ENCODE results near the gene CLEC16A.

Gene CLEC16A

DNA sequence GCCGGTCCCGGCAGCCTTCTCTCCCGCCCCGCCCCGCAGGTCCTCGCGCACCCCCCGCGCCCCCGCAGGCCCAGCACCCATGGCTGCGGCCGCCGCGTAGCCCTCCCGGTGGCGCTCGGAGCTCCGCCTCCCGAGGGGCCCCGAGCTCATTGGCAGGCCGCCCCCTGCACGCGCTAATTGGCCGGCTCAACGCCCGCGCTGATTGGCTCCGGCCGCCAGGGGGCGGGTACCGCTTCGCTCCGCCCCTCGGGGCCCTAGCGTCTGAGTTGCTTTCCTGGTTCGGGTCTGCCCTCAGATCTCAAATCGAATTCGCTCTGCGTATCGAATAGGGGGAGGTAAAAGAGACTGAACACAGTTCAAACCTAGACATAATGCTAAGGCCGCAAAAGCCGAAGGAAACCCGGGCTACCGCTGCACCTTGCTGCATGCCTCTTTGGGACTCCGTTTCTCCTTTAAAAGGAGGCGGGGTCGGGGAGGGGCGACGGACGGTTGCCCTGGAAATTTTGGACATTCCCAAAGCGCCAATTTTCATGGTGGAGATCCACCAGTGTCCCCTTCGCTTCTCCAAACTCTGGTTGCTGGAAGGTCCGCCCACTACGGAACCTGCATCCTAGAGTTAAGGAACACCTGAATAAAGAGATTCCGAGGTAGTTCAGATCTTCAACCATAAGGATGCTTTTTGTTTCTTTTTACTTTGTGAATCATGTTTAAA is 1.9 kb upstream of the CLEC16A start, which contains the start of gene DEXI:
TSS of gene DEXI (minus strand) at position 117 of the 712 bp plus-strand sequence. CDS start 463 bp downstream, outside the sequence.
- peaks cover 24% of the 10 kb centered on the region for H3K4me1 ChIP-seq (ENCODE audit: insufficient read depth, low read length)
- H3K27ac ChIP-seq (ENCODE audit: low read length): no peak within 1 kb of the TSS
- no peaks in the 10 kb centered on the region for H3K9me3 ChIP-seq (ENCODE audit: insufficient read depth, low read depth, low read length)
- peak within 1 kb of the TSS; percentile 84 for H3K9ac ChIP-seq (ENCODE audit: low read depth, low read length)
- peak within 1 kb of the TSS; percentile 93 for H3K4me3 ChIP-seq (ENCODE audit: low read length)
- peaks cover 19% of the 10 kb centered on the region for H3K27me3 ChIP-seq (ENCODE audit: insufficient read depth, low read length)
- peaks cover 11% of the 10 kb centered on the region; the same call in 1 of the 2 replicates for H3K36me3 ChIP-seq (ENCODE audit: insufficient read depth, low read depth, low read length)

DNA sequence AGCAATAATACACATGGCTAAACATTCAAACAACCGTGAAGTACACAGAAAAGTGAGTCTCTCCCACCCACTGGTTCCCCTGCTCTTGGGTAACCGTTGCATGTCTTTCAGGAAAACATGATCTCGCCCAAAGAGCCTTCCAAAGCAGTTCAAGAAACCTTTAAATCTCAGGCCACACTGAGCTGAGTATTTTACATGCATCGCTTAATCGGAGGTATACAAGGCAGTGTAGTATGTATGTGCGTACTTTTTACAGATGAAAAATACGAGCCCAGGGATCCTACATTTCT is 1.4 kb upstream of the CLEC16A start:
- no peaks in the 10 kb centered on the region for H3K9me3 ChIP-seq (ENCODE audit: insufficient read depth, low read depth, low read length)
- H3K27me3 ChIP-seq (ENCODE audit: insufficient read depth, low read length): peaks cover 19% of the 10 kb centered on the region
- H3K4me3 ChIP-seq (ENCODE audit: low read length): peak overlapping the region; percentile 93; the same call in 1 of the 2 replicates
- peaks cover 11% of the 10 kb centered on the region; the same call in 1 of the 2 replicates for H3K36me3 ChIP-seq (ENCODE audit: insufficient read depth, low read depth, low read length)
- peaks cover 24% of the 10 kb centered on the region for H3K4me1 ChIP-seq (ENCODE audit: insufficient read depth, low read length)
- no peak overlapping the region for H3K27ac ChIP-seq (ENCODE audit: low read length)
- peak overlapping the region; percentile 84; the same call in 1 of the 2 replicates for H3K9ac ChIP-seq (ENCODE audit: low read depth, low read length)

DNA sequence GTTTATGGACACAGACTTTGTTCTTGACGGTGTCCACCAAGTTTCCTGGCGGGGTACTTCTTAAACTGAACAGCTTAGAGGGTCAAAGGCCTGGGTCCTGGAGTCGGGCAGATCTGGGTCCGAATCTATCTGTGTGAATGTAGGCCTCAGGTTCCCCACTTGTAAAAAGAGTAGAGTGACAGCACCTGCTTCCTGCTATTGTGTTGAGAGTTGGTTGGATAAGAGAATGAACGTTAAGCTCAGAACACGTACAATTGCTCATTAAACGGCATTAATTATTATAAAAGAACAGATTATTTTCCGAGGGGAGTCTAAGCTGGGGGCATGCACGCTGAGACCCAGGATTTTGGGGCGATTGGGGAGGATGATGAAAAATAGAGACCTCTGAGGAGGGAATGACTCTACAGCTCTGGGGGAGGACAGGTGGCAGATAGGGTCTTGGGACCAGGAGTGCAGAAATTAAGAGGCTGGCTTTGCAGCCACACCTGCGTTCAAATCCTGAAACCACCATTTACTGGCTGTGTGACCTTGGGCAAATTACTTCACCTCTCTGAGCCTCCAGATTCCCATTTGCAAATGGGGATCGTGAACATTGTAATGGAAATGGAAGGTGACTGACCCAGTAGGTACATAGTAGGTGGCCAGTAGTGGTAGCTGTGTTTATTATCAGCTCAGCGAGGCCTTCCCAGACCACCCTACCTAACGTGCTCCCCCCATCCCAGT is 862 bp downstream of the CLEC16A start:
- peak overlapping the region; percentile 26; the same call in 1 of the 2 replicates for H3K9ac ChIP-seq (ENCODE audit: low read depth, low read length)
- H3K9me3 ChIP-seq (ENCODE audit: insufficient read depth, low read depth, low read length): no peaks in the 10 kb centered on the region
- no peaks in the 10 kb centered on the region for H3K36me3 ChIP-seq (ENCODE audit: insufficient read depth, low read depth, low read length)
- H3K4me1 ChIP-seq (ENCODE audit: insufficient read depth, low read length): peaks cover 40% of the 10 kb centered on the region
- H3K27ac ChIP-seq (ENCODE audit: low read length): no peak overlapping the region
- peaks cover 19% of the 10 kb centered on the region for H3K27me3 ChIP-seq (ENCODE audit: insufficient read depth, low read length)
- H3K4me3 ChIP-seq (ENCODE audit: low read length): peak overlapping the region; percentile 69

DNA sequence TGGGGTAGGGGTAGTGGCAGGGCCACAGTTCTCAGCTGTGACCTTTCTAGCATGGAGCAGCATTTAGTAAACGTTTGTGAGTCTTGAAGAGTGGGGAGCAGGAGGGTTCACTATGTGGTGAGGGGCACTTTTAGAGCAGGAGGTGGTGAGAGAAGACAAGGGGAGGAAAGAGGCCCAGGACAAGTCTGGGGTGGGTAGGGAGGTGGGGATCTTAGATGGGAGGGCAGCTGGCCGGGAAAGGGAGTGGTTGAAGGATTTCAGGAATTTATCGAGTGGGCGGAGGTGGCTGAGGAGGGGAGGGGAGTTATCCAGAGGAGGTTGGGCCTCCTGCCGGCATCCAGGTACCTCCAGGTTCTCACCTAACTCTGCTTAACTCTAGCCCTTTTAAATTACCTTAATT is 1.9 kb downstream of the CLEC16A start:
- Histone ChIP-seq H3K27ac (ENCODE audit: low read length) (no peak overlapping the region), H3K27me3 (ENCODE audit: insufficient read depth, low read length) (peaks cover 12% of the 10 kb centered on the region), H3K4me3 (ENCODE audit: low read length) (0 out of 2 replicates have a peak overlapping the region, but pooled peaks have one; percentile 41), H3K36me3 (ENCODE audit: insufficient read depth, low read depth, low read length) (no peaks in the 10 kb centered on the region), H3K9me3 (ENCODE audit: insufficient read depth, low read depth, low read length) (no peaks in the 10 kb centered on the region), H3K4me1 (ENCODE audit: insufficient read depth, low read length) (peaks cover 44% of the 10 kb centered on the region), H3K9ac (ENCODE audit: low read depth, low read length) (no peak overlapping the region)

DNA sequence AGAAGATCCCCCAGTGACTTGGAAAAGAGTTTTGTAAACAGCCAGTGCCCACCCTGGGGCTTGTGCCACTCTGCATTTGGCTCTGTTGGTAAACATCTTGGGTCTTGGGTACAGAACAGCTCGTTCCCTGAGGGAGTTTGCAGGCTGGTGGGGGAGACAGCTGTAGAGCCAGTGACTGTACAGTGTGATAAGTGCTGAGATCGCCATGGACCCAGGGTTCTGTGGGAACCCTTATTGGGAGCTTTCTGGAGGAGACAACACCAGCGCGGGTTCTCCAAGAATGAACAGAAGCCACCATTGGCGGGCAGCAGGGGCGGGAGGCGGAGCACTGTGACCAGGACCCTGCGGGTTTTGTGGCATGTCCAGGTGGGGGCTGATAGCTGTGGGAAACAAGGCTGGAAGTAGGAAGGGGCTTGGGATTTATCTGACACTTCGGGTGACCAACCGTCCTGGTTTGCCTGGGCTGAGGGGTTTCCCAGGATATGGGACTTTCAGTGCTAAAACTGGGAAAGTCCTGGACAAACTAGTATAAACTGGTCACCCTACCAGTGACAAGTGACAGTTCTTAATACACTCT is 2.9 kb downstream of the CLEC16A start:
- Histone ChIP-seq H3K9ac (ENCODE audit: low read depth, low read length) (no peak overlapping the region), H3K9me3 (ENCODE audit: insufficient read depth, low read depth, low read length) (no peaks in the 10 kb centered on the region), H3K4me1 (ENCODE audit: insufficient read depth, low read length) (peaks cover 48% of the 10 kb centered on the region), H3K27me3 (ENCODE audit: insufficient read depth, low read length) (peaks cover 9% of the 10 kb centered on the region), H3K27ac (ENCODE audit: low read length) (no peak overlapping the region), H3K4me3 (ENCODE audit: low read length) (peak overlapping the region; percentile 41; the same call in 1 of the 2 replicates), H3K36me3 (ENCODE audit: insufficient read depth, low read depth, low read length) (no peaks in the 10 kb centered on the region)

DNA sequence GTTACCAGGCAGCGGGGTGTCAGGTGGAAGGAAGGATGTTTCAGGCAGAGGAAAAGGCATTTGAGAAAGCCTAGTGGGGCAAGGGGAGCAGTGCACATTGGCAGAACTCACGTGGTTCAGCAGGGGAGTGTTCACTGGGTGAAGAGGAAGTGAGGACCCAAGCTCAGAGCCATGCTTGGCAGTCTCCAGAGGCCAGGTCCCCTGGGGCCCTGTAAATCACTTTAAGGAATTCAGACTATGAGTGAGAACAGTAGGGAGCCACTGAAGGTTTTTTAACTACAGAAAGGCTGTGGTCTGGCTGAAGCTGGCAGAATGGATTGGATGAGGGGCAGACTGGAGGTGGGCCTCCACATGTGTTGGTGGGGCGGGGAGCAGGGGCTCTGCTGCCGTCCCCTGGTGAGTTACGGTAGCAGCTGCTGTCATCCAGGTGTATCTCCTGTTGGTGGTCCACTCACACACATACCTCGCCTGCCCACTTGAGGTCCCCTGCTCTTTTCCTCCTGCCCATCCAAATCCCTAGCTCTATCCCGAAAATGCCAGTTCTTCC is 5.1 kb downstream of the CLEC16A start:
- Histone ChIP-seq H3K4me3 (ENCODE audit: low read length) (peak overlapping the region; percentile 33; the same call in 1 of the 2 replicates), H3K9ac (ENCODE audit: low read depth, low read length) (no peak overlapping the region), H3K27ac (ENCODE audit: low read length) (no peak overlapping the region), H3K36me3 (ENCODE audit: insufficient read depth, low read depth, low read length) (no peaks in the 10 kb centered on the region), H3K4me1 (ENCODE audit: insufficient read depth, low read length) (peaks cover 43% of the 10 kb centered on the region), H3K9me3 (ENCODE audit: insufficient read depth, low read depth, low read length) (no peaks in the 10 kb centered on the region), H3K27me3 (ENCODE audit: insufficient read depth, low read length) (no peaks in the 10 kb centered on the region)

DNA sequence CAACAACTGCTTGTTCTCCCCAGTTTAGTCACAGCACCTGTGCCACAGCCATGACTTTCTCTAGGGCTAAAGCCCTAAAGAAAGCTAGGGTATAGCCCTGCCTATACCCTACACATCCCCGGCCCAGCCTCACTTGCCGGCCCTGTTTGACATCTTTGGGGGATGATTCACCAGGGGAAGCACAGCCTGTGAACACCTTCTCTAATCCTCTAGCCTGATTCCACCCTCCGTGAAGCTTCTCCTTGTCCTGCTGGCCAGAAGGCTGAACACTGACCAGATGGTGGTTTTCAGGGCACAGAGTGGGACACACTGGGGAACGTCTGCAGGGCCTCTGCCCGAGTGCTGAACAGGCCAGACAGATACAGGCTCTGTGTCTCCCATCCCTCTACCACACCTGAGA is 6.0 kb downstream of the CLEC16A start:
- Histone ChIP-seq H3K27ac (ENCODE audit: low read length) (no peak overlapping the region), H3K9ac (ENCODE audit: low read depth, low read length) (no peak overlapping the region), H3K36me3 (ENCODE audit: insufficient read depth, low read depth, low read length) (no peaks in the 10 kb centered on the region), H3K4me1 (ENCODE audit: insufficient read depth, low read length) (peaks cover 43% of the 10 kb centered on the region), H3K4me3 (ENCODE audit: low read length) (no peak overlapping the region), H3K27me3 (ENCODE audit: insufficient read depth, low read length) (no peaks in the 10 kb centered on the region), H3K9me3 (ENCODE audit: insufficient read depth, low read depth, low read length) (no peaks in the 10 kb centered on the region)

DNA sequence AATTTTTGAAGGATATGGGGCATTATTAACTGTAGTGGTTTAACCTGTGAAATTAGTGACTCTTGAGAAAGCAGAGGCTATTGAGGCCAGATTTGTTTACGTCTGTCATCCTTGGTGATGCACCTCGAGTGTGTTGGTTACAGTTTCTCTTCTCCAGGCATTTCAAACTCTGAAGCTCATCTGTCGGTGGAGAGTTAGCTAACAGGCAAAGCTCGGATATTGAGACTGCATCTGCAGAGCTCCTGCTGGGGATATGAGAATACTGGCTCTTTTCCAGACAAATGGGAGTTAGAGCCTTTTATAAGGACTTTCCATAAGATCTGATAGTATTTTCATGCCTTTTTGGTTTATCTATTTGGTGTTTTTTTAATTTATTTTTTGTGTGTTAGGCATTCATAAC is 6.7 kb downstream of the CLEC16A start:
- Histone ChIP-seq H3K4me1 (ENCODE audit: insufficient read depth, low read length) (peaks cover 40% of the 10 kb centered on the region), H3K9me3 (ENCODE audit: insufficient read depth, low read depth, low read length) (no peaks in the 10 kb centered on the region), H3K36me3 (ENCODE audit: insufficient read depth, low read depth, low read length) (no peaks in the 10 kb centered on the region)

DNA sequence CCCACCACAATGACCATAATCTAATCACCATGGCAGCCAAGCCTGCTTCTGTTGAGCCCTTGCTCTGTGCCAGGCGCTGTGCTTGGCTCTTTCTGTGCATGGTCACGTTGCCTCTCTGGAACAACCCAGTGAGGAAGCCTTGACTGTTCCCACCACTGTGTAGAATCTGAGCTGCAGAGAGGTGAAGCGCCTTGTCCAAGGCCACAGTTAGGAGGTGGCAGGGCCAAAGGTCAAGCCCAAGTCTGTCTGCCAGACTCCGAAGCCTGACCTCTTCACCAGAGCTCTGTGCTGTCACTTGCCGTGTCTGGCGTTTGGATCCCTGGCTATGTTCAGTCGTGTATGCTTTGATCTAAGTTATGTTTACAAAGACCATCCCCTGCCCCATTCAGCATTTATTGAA is 10.5 kb downstream of the CLEC16A start:
- Histone ChIP-seq H3K4me1 (ENCODE audit: insufficient read depth, low read length) (peaks cover 16% of the 10 kb centered on the region), H3K9me3 (ENCODE audit: insufficient read depth, low read depth, low read length) (no peaks in the 10 kb centered on the region), H3K36me3 (ENCODE audit: insufficient read depth, low read depth, low read length) (no peaks in the 10 kb centered on the region; the same call in 1 of the 2 replicates), H3K27me3 (ENCODE audit: insufficient read depth, low read length) (no peaks in the 10 kb centered on the region), H3K9ac (ENCODE audit: low read depth, low read length) (no peak overlapping the region), H3K4me3 (ENCODE audit: low read length) (no peak overlapping the region), H3K27ac (ENCODE audit: low read length) (no peak overlapping the region)

More for the DNA sequence above, 6.7 kb downstream of the CLEC16A start:
- Histone ChIP-seq H3K27me3 (ENCODE audit: insufficient read depth, low read length) (no peaks in the 10 kb centered on the region), H3K4me3 (ENCODE audit: low read length) (no peak overlapping the region), H3K9ac (ENCODE audit: low read depth, low read length) (no peak overlapping the region), H3K27ac (ENCODE audit: low read length) (no peak overlapping the region)

DNA sequence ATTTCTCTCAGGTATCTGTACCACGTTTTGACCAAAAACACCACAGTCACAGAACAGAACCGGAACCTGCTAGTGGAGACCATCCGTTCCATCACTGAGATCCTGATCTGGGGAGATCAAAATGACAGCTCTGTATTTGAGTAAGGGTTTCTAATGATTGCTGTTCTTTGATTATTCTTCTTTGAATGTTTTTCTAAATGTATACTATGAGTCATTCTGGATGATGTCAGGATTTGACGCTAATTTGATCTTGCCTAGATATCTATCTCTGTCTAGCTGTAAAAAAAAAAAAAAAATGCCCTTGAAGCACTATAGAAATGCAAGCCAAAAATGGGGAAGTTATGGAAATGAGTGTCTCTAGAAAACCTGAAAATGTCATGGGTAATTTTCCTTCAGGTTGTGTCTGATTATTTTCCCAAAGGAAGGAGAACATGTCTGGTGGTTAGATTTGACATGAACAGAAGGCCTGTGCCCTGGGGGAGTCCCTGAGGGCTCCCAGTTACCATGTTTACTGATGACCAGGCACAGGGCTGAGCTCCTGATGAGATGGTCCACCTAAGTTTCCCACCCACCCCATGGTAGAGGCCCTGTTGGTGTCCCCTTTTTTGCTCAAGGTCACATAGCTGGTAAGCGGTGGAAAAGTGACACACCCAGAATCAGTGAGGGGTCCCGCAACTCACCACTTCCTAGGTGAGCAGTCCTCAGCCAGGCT is 13.6 kb downstream of the CLEC16A start:
- H3K36me3 ChIP-seq (ENCODE audit: insufficient read depth, low read depth, low read length): peaks cover 7% of the 10 kb centered on the region
- no peaks in the 10 kb centered on the region for H3K27me3 ChIP-seq (ENCODE audit: insufficient read depth, low read length)
- H3K9ac ChIP-seq (ENCODE audit: low read depth, low read length): no peak overlapping the region
- H3K9me3 ChIP-seq (ENCODE audit: insufficient read depth, low read depth, low read length): no peaks in the 10 kb centered on the region
- H3K4me1 ChIP-seq (ENCODE audit: insufficient read depth, low read length): no peaks in the 10 kb centered on the region
- H3K4me3 ChIP-seq (ENCODE audit: low read length): no peak overlapping the region
- H3K27ac ChIP-seq (ENCODE audit: low read length): no peak overlapping the region

DNA sequence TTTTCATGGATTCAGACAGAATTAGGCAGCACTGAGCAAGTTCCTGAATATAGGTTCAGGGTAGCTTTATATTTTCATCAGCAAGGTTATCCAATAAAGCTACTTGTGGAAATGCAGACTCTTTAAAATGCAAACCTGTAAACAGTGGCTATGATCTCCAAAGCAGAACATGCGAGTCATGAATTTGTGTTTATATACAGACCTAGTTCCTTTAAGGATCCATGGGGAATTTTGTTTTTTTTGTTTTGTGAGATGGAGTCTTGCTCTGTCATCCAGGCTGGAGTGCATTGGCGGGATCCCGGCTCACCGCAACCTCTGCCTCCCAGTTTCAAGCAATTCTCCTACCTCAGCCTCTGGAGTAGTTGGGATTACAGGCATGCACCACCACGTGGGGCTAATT is 14.8 kb downstream of the CLEC16A start:
- H3K4me1 ChIP-seq (ENCODE audit: insufficient read depth, low read length): no peaks in the 10 kb centered on the region
- peaks cover 16% of the 10 kb centered on the region for H3K36me3 ChIP-seq (ENCODE audit: insufficient read depth, low read depth, low read length)
- H3K27me3 ChIP-seq (ENCODE audit: insufficient read depth, low read length): no peaks in the 10 kb centered on the region
- H3K27ac ChIP-seq (ENCODE audit: low read length): no peak overlapping the region
- no peaks in the 10 kb centered on the region for H3K9me3 ChIP-seq (ENCODE audit: insufficient read depth, low read depth, low read length)
- no peak overlapping the region for H3K9ac ChIP-seq (ENCODE audit: low read depth, low read length)
- no peak overlapping the region for H3K4me3 ChIP-seq (ENCODE audit: low read length)
